GM06990 (cell line): Measurements from ENCODE around the gene RAPGEF2.

Source experiments
- DNase-seq: peaks from one replicate; pipeline ENCODE4 v3.0.0-alpha.2; 2011; ENCODE audit not compliant: insufficient read length; ENCODE audit errors: extremely low read depth
- H3K27me3 ChIP-seq: replicated peaks from 2 replicates; pipeline ENCODE4 v1.6.0; 2011; ENCODE audit warnings: low read length; ENCODE audit not compliant: control insufficient read depth, insufficient read depth
- H3K36me3 ChIP-seq: 2 replicates; pipeline ENCODE4 v1.5.1; 2011; ENCODE audit warnings: low read length; ENCODE audit not compliant: control insufficient read depth, insufficient read depth
- H3K4me3 ChIP-seq: replicated peaks from 2 replicates; pipeline ENCODE4 v1.5.1; 2011; ENCODE audit warnings: low read depth, mild to moderate bottlenecking, control low read depth, low read length
- CTCF ChIP-seq: IDR thresholded peaks from 2 replicates; pipeline ENCODE4 v1.5.1; 2011; ENCODE audit warnings: low read length, control low read depth, mild to moderate bottlenecking, inconsistent platforms; ENCODE audit not compliant: insufficient read depth, poor library complexity, severe bottlenecking

RAPGEF2 gene

GRCh38 chr4:159390648-159391047 lies 287.8 kb downstream of the RAPGEF2 start:
- TF ChIP-seq CTCF = no peak
- no peak overlapping the region for H3K4me3 ChIP-seq
- no peak for DNase-seq
- H3K36me3 ChIP-seq = no peaks in the 10 kb centered on the region
- no peaks in the 10 kb centered on the region for H3K27me3 ChIP-seq

GRCh38 chr4:159395693-159396092 lies 292.8 kb downstream of the RAPGEF2 start:
- Histone ChIP-seq H3K4me3 (no peak overlapping the region), H3K36me3 (no peaks in the 10 kb centered on the region), H3K27me3 (no peaks in the 10 kb centered on the region)
- no peak for TF ChIP-seq CTCF
- DNase-seq = no peak

GRCh38 chr4:159396151-159396550 lies 293.3 kb downstream of the RAPGEF2 start:
- DNase-seq = no peak

GRCh38 chr4:159398236-159398638 lies 295.4 kb downstream of the RAPGEF2 start:
- no peak overlapping the region for H3K4me3 ChIP-seq
- no peaks in the 10 kb centered on the region for H3K36me3 ChIP-seq
- DNase-seq = no peak
- no peaks in the 10 kb centered on the region; the same call in 1 of the 2 replicates for H3K27me3 ChIP-seq
- no peak for TF ChIP-seq CTCF

More at GRCh38 chr4:159396151-159396550, 293.3 kb downstream of the RAPGEF2 start:
- H3K27me3 ChIP-seq = no peaks in the 10 kb centered on the region
- H3K36me3 ChIP-seq = no peaks in the 10 kb centered on the region
- no peak overlapping the region for H3K4me3 ChIP-seq
- no peak for TF ChIP-seq CTCF

GRCh38 chr4:159400558-159401225 lies 297.8 kb downstream of the RAPGEF2 start:
- no peak for DNase-seq
- Histone ChIP-seq H3K36me3 (no peaks in the 10 kb centered on the region), H3K4me3 (no peak overlapping the region), H3K27me3 (no peaks in the 10 kb centered on the region; the same call in 1 of the 2 replicates)
- TF ChIP-seq CTCF = no peak

GRCh38 chr4:159401226-159401712 lies 298.4 kb downstream of the RAPGEF2 start:
- Histone ChIP-seq H3K36me3 (no peaks in the 10 kb centered on the region), H3K4me3 (no peak overlapping the region), H3K27me3 (no peaks in the 10 kb centered on the region; the same call in 1 of the 2 replicates)
- TF ChIP-seq CTCF = no peak
- no peak for DNase-seq
